ENCODE results near the gene PWWP2B.

The PWWP2B gene

GRCh38 chr10:132396494-132397035 lies 435 bp upstream of the PWWP2B start:
- TF ChIP-seq, protein P1, sequence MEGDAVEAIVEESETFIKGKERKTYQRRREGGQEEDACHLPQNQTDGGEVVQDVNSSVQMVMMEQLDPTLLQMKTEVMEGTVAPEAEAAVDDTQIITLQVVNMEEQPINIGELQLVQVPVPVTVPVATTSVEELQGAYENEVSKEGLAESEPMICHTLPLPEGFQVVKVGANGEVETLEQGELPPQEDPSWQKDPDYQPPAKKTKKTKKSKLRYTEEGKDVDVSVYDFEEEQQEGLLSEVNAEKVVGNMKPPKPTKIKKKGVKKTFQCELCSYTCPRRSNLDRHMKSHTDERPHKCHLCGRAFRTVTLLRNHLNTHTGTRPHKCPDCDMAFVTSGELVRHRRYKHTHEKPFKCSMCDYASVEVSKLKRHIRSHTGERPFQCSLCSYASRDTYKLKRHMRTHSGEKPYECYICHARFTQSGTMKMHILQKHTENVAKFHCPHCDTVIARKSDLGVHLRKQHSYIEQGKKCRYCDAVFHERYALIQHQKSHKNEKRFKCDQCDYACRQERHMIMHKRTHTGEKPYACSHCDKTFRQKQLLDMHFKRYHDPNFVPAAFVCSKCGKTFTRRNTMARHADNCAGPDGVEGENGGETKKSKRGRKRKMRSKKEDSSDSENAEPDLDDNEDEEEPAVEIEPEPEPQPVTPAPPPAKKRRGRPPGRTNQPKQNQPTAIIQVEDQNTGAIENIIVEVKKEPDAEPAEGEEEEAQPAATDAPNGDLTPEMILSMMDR (IDR thresholded peaks at IDR 0.05; ENCODE audit: control insufficient read depth, insufficient read depth, low read depth, low read length, missing control alignments): no peak
- no peak for DNase-seq (ENCODE audit: low read depth)
- peak overlapping the region; percentile 52 for H3K4me3 ChIP-seq (ENCODE audit: control insufficient read depth, low read depth, low read length)

GRCh38 chr10:132397671-132398565 lies 918 bp downstream of the PWWP2B start:
- TF ChIP-seq, protein P1 (IDR thresholded peaks at IDR 0.05; ENCODE audit: control insufficient read depth, insufficient read depth, low read depth, low read length, missing control alignments): no peak
- H3K4me3 ChIP-seq (ENCODE audit: control insufficient read depth, low read depth, low read length): peak overlapping the region; percentile 52
- no peak for DNase-seq (ENCODE audit: low read depth)

GRCh38 chr10:132398566-132398991 lies 1.6 kb downstream of the PWWP2B start:
- H3K4me3 ChIP-seq (ENCODE audit: control insufficient read depth, low read depth, low read length): peak overlapping the region; percentile 52; the same call in 1 of the 2 replicates
- TF ChIP-seq, protein P1 (IDR thresholded peaks at IDR 0.05; ENCODE audit: control insufficient read depth, insufficient read depth, low read depth, low read length, missing control alignments): no peak
- DNase-seq (ENCODE audit: low read depth): no peak

DNA sequence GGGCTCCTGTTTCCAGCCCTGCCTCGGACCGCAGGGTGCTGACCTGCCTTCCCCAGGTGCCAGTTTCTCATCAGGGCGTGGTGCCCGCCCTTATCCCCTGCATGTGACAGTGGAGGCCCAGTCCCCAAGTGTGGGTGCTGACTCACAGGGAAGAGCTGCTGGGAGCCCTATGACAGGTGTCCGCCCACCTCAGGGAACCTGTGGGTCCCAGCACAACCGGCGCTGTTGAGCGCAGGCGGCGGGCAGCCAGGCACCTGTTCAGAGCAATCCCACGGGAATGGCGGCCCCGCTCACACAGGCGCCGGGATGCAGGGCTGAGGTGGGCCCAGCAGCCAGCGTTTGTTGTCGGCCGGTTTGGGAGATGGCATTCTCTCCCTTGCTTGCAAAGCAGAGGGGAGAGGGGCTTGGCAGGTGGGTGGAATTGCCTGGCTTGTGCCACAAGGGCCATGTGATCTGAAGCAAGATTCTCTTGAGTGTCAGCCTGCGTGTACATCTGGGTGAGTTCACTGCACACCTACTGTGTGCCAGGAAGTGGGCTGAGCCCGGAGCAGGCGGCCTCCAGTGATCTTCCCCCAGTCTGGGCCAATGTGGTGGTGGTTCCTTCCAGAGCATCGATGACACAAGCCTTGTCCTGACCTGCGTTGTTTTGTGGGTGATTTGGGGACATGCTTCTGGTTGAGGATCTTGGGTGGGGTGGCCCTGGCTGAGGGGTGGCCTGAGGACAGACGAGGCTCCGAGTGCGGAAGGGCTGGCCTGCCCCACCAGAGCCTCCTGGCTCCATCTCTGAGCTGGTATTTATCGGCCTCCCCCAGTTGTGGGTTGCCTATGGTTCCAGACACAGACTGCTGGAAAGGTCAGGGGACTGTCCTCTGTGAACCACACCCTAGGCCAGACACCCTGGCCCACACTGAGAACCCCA lies 2.4 kb downstream of the PWWP2B start:
- H3K4me3 ChIP-seq (ENCODE audit: control insufficient read depth, low read depth, low read length): no peak overlapping the region
- TF ChIP-seq, protein P1 (IDR thresholded peaks at IDR 0.05; ENCODE audit: control insufficient read depth, insufficient read depth, low read depth, low read length, missing control alignments): no peak
- no peak for DNase-seq (ENCODE audit: low read depth)

- no peak for DNase-seq (ENCODE audit: low read depth)
- no peak overlapping the region for H3K4me3 ChIP-seq (ENCODE audit: control insufficient read depth, low read depth, low read length)
- TF ChIP-seq, protein P1 (IDR thresholded peaks at IDR 0.05; ENCODE audit: control insufficient read depth, insufficient read depth, low read depth, low read length, missing control alignments): no peak
These were observed 3.1 kb downstream of the PWWP2B start for GRCh38 chr10:132400041-132400546.

DNA sequence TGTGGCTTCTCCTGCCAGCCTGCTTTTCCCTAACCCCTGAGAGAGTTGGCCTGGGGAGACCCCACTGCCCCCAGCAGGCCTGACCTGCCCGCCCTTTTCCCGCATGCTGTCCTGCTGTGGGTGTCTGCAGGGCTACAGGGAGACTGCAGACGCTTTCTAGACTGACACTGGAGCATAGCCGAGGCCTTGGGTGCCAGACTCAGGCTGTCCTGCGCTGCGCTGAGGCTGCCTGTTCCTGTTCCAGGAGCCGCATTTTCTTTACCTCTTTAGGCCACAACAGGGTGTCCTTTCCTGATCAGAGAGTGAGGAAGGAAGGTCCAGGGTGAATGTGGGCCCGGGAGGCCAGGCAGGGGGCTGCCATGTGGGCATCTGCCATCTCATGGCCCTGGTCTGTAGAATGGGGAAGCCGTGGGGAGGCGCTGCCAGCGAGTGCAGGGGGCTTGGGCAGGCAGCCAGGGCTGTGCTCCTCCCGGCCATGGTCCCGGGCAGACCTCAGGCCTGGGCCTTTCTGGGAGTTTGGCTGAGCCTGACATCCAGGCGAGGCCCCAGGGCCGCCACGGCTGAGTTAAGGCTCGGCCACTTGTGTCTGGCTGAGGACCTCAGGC lies 3.6 kb downstream of the PWWP2B start:
- no peak for DNase-seq (ENCODE audit: low read depth)
- no peak overlapping the region for H3K4me3 ChIP-seq (ENCODE audit: control insufficient read depth, low read depth, low read length)
- TF ChIP-seq, protein P1 (IDR thresholded peaks at IDR 0.05; ENCODE audit: control insufficient read depth, insufficient read depth, low read depth, low read length, missing control alignments): no peak
